Measurements from ENCODE around the gene CD164L2.

CD164L2 gene

GRCh38 chr1:27381969-27382762 is 967 bp downstream of the CD164L2 start:
- no peak for DNase-seq

DNA sequence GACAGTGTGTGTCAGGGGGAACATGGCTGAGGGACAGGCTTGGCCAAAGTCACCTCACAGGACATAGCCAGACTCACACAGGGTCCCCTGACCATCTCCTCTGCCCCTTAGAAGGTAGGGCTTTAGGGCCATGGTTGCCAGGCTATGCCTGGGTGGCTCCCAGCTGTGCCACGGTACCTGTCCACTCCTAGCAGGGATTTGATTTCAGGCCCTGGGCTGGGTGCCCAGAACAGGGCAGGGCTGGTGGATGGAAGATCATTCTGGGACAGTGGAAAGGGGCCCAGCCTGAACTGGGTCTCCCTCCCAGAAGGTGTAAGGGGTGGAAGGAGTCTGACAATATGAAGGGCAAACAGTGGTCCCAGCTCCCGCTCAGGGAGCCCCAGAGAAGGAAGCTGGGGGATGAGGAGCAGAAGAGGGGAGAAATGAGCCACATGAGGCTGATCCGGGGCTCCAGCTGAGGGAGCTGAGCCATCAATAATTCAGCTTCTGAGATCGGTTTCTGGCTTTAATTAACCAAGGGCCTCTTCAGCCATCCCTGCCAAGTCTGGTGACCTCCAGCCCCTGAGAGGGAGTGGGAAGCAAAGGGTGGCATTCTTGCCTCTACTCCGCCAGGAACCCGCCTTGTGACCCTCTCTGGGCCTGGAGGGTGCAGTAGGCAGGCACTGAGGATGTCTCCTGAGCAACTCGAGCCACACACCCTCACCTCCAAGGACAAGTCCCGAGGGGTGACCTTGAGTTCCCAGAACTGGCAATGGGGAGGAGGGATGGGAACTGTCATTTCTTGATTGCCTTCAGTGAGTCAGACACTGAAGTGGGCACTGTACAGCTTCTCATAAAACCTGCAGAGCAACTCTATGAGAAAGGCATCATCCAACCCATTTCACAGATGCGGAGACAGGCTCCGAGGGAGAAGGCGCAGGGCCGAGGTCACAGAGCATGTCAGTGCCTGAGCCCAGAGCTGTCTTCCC is 2.1 kb downstream of the CD164L2 start:
- no peak for DNase-seq

- DNase-seq, result no peak
Measured at GRCh38 chr1:27380224-27380623, 2.9 kb downstream of the CD164L2 start.

GRCh38 chr1:27379564-27380122 is 3.5 kb downstream of the CD164L2 start:
- no peak for DNase-seq

GRCh38 chr1:27377760-27378495 is 5.2 kb downstream of the CD164L2 start:
- no peak for DNase-seq

DNA sequence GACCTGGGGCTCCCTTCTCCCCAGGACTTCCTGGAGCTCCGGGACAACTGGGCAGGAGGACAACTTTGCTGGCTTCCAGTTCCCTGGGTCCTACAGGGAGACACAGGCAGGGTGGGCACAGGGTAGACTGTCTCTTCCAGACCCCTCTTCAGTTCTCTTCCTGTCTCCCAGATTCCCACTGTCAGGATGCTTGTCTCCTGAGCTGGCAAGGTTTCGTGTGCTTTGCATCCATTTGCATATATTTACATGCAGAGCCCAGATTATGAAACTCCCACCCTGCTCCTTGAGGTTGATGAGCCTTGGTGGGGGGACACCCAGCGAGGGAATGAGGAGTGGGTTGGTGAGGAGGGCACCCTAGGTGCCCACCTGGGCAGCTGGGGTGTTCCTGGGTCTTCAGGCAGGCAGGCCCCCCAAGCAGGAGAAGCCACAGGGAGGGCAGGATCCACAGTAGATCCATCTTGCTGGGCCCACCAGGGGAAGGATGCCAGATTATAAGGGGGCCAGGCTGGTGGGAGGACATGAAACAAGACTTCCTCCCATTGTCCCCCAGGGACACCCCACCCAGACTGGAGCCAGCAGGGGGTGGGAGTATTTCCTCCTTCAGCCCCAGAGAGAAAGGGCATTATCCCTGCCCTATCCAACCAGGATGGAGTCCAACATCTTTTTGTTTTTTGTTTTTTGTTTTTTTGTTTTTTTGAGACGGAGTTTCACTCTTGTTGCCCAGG is 8.6 kb downstream of the CD164L2 start, which contains the start of gene FCN3:
TSS of gene FCN3 (minus strand) at position 463 of the 725 bp plus-strand sequence. CDS start at position 457, 6 bp downstream.
- DNase-seq, result no peak

DNA sequence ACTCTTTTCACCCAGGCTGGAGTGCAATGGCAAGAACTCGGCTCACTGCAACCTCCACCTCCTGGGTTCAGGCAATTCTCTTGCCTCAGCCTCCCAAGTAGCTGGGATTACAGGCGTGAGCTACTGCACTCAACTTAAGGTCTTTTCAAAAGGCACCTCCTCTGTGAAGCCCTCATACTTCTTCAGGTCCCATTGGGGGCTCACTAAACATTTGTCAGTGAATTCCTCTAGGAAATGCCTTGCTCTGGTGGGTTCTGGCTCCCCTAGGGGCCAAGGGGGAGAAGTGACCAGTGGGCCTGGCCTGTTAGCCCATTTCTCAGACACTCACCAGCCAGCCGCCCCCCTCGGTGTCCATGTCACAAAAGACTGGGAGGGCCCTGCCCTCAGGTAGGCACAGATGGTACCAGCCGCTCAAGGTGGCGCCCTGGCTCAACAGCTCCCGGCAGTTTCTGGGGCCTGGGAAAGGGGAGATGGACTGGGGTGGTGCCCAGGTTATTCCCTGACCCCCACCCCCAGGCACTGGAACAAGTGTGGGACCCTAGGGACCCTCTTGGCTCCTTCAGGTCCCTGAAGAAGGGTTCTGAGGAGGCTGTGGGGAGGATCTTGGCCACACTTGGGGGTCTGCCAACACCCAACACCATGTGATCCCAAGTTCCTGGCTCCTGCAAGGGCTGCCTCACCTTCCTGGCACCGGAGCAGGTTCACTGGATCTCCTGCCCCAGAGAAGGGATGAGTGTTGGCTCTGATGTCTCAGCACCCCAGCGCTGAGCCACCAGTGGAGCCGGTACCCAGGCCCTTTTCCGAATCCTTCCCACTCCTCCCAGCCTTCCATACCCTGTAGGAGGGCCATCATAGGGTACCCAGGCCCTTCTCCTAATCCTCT is 10.1 kb downstream of the CD164L2 start:
- no peak for DNase-seq

- DNase-seq, result no peak
Measured at GRCh38 chr1:27372022-27372807, 10.9 kb downstream of the CD164L2 start.

DNA sequence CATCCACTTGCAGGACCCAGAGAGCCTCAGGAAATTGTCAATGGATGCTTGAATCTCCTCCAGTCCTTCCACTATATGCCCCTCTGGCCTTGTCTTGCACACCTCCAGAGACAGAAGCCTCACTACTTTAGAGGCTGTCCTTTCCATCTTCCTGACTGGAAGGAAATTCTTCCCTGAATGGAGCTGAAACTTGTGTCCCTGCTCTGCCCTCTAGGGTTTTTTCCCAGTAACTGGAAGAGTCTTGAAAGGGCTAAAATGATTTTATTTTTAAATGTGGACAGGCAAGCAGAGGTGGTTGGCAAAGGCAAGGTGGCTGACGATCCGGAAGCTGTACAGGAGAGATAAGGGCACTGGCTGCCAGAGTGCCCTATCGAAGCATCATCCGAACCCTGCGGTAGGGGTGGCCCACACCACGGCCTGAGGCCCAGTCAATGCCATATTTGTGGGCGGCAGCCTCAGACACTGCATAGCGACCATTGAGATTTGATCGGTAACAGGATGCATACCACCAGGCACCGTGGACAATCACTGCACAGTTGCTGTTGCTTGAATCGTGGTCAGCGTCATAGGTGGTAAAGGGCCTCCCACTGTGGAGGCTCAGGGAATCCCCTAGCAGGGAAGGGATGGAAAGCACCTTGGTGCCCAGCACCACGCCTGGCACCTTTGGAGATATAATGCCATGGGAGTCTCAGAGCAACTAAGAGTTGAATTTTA is 14.1 kb downstream of the CD164L2 start:
- DNase-seq, result no peak

DNA sequence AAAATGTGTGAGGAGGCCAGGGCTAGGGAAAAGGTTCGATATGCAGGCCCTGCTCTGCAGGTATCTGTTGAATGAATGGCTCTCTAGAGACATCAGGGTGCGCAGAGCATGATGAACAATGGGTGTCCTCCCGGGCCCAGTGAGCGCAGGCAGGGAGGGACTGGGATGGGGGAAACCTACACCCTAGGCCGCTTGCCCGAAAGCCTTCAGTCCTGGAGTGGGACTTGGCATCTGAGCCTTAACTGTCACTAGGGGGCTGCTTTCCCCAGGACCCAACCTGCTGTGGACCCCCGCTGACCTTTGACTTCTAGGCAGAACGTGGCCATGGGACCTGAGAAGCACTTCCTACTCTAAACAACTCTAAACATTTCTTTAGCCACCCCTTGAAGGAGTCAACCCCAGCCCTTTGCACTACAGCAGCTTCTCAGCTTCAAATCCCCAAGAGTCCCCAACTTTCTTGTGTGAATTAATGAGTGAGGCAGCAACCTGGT is 15.9 kb downstream of the CD164L2 start:
- no peak for DNase-seq

- DNase-seq, result peak; percentile 17 to 58
Measured at GRCh38 chr1:27366411-27367159, 16.5 kb downstream of the CD164L2 start, which contains the start of gene MAP3K6. Gene MAP3K6, minus strand, starts transcription at chr1:27366961. Its CDS starts 364 bp downstream, at chr1:27366597.

GRCh38 chr1:27366113-27366410 is 17.1 kb downstream of the CD164L2 start:
- DNase-seq, result peak in 1 of 2 donors; percentile 79

DNA sequence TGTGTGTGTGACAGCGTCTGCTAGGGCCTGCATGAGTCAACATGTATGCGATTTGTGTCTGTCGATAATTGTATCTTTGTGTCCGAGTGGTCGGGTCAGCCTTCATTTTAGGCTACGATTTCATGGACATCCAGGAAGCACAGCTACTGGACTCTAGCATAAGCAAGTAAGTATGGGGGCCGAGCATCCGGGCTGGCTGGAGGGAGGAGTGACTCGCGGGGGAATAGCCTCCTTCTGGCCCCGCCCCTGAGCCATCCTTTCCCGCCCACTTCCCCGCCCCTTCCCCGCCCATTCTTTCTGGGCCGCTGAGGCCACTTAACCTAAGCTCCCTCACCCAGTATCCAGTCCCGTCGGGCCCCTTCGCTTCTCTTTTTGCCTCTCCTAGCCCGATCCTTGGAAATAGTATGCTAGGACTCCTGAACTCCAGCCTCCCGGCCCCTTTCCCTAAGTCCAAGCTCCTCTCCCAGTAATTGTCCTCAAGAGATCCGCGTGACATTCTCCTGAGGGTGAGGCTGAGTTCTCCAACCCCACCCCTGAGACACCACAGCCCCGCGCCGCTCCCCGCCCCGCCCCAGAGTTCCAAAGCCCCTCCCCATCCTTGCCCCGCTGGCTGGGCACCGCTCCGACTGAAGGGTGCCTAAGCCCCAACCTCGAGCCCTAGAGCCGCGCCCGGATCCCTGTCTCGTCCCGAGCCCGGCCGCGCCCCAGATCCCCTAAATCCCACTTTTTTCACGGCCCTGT is 17.6 kb downstream of the CD164L2 start:
- DNase-seq, result peak; percentile 62 to 85

GRCh38 chr1:27364696-27365371 is 18.3 kb downstream of the CD164L2 start:
- no peak for DNase-seq

- DNase-seq, result no peak
Measured at GRCh38 chr1:27363766-27364695, 19.1 kb downstream of the CD164L2 start.

DNA sequence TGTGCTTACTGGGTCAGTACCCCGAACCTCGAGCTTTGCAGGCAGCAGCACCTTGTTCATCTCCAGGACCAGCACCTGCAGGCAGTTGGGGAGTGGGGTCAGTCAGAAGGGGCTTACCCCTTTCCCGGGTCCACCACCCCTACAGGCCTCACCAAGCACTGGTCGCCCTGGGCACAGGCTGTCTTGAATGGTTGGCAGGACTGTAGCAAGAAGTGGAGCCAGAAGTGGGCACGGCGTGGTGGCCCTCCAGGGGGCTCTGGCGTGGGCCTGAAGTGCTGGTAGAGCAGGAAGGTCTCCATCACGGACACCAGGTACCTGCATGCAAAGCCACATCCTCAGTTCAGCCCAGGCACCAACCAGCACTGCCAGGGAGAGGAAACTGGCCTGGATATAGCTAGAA is 21.6 kb downstream of the CD164L2 start:
- no peak for DNase-seq

Data from bone marrow (tissue), 2 donors.